Kidney (tissue), 14 donors: ENCODE measurements around the gene OSTN. TPM values are rescaled to one million over a fixed set of nuclear protein-coding genes. Genes with fewer than 3 reads are reported as not detected.

ENCODE experiments used
- DNase-seq, 5 donors: peaks; one replicate each; pipeline ENCODE4 v3.0.0-alpha.2; 2013 to 2020
- FAIRE-seq: peaks from 2 replicates; lab custom pipeline; 2012; peaks lifted over from hg19 to GRCh38; lab: Jason Lieb, UNC
- H3K27ac ChIP-seq, 2 donors: one replicate each; pipeline ENCODE4 v1.7.0; 2013; ENCODE audit warnings: low read depth in 2 of 2, low read length in 2 of 2, inconsistent platforms in 1 of 2
- H3K27me3 ChIP-seq: one replicate; pipeline ENCODE4 v1.7.1; 2013; ENCODE audit warnings: low read length, inconsistent platforms; ENCODE audit not compliant: control insufficient read depth, insufficient read depth
- H3K36me3 ChIP-seq, 3 donors: one replicate each; pipeline versions ENCODE4 v1.7.0 to v1.7.1; 2013; ENCODE audit warnings: low read length in 3 of 3, control low read depth in 1 of 3, inconsistent platforms in 1 of 3; ENCODE audit not compliant: insufficient read depth in 3 of 3, control insufficient read depth in 2 of 3
- H3K4me1 ChIP-seq, 3 donors: one replicate each; pipeline versions ENCODE4 v1.7.0 to v1.7.1; 2013; ENCODE audit warnings: low read length in 3 of 3, inconsistent platforms in 1 of 3, low read depth in 1 of 3; ENCODE audit not compliant: control insufficient read depth in 2 of 3, insufficient read depth in 2 of 3
- H3K4me3 ChIP-seq, 3 donors: one replicate each; pipeline versions ENCODE4 v1.7.0 to v1.8.1; 2013; ENCODE audit warnings: low read length in 3 of 3, control low read depth in 1 of 3, inconsistent platforms in 1 of 3
- H3K9ac ChIP-seq, 3 donors: one replicate each; pipeline versions ENCODE4 v1.7.0 to v1.7.1; 2013; ENCODE audit warnings: low read length in 3 of 3, control low read depth in 1 of 3, inconsistent platforms in 1 of 3
- H3K9me3 ChIP-seq, 3 donors: one replicate each; pipeline versions ENCODE4 v1.7.0 to v1.7.1; 2013; ENCODE audit warnings: low read length in 3 of 3, control low read depth in 1 of 3, inconsistent platforms in 1 of 3; ENCODE audit not compliant: control insufficient read depth in 2 of 3, insufficient read depth in 1 of 3
- CTCF ChIP-seq: IDR thresholded peaks from 3 replicates; pipeline ENCODE4 v1.5.1; 2012; ENCODE audit warnings: mild to moderate bottlenecking, moderate library complexity, borderline replicate concordance; ENCODE audit not compliant: insufficient read depth; ENCODE audit errors: extremely low read depth
- intact Hi-C: fragments of 100-400 bp; cut with DNase I; formaldehyde crosslinking; loops from one replicate; pipeline ENCODE4 v1.11.1; 2022
- polyA plus RNA-seq: library from polyadenylated mRNA; stranded (reverse); fragments of 350-450 nt; fragmentation: Illumina TruSeq; extraction: RNeasy Lipid Tissue Mini Kit (QIAGEN cat#74804); gene quantifications from one replicate; pipeline ENCODE4 v1.2.3, GENCODE V29; 2014; ENCODE audit warnings: low read depth, low replicate concordance; ENCODE audit not compliant: insufficient read depth
- total RNA-seq: library from RNA; stranded (reverse); fragmentation: NEBNext Ultra II Directional; extraction: Animal tissue kit (Norgen Biotek cat#: 25700); gene quantifications from one replicate; pipeline ENCODE4 v1.2.1, GENCODE V29; 2021
- donor health status: control.
- donor health status: control.
- donor health status: control.
- donor health status: control.
- donor health status: control.
- donor health status: DM: yes; HTN: yes; CAD: no.
- donor health status: Normal renal cell carcinoma (clear cell type).

The OSTN gene
- total and polyA plus RNA-seq, 2 donors from 2014 or later: not detected

GRCh38 chr3:191290311-191291025, 91.4 kb downstream of the OSTN start:
- TF ChIP-seq CTCF: no peak
- intact Hi-C loops: no loop called here
- no peaks in the 10 kb centered on the region for H3K9me3 ChIP-seq
- H3K27ac ChIP-seq: peak overlapping the region in 1 of 2 donors; percentile 23
- H3K36me3 ChIP-seq: no peaks in the 10 kb centered on the region
- H3K27me3 ChIP-seq: no peaks in the 10 kb centered on the region
- H3K4me3 ChIP-seq: no peak overlapping the region
- no peaks in the 10 kb centered on the region for H3K4me1 ChIP-seq
- no peak for DNase-seq
- FAIRE-seq: no peak
- H3K9ac ChIP-seq: no peak overlapping the region

- no peaks in the 10 kb centered on the region for H3K36me3 ChIP-seq
- H3K4me3 ChIP-seq: no peak overlapping the region
- no peak overlapping the region for H3K9ac ChIP-seq
- H3K4me1 ChIP-seq: no peaks in the 10 kb centered on the region
- no peak overlapping the region for H3K27ac ChIP-seq
- peak; percentile 45 for FAIRE-seq
- H3K27me3 ChIP-seq: no peaks in the 10 kb centered on the region
- DNase-seq: no peak
- intact Hi-C loops: no loop called here
- no peaks in the 10 kb centered on the region for H3K9me3 ChIP-seq
- no peak for TF ChIP-seq CTCF
Observed at GRCh38 chr3:191292243-191293015, 93.4 kb downstream of the OSTN start.

- no peaks in the 10 kb centered on the region for H3K4me1 ChIP-seq
- H3K27me3 ChIP-seq: no peaks in the 10 kb centered on the region
- DNase-seq (no peak), FAIRE-seq (no peak)
- H3K27ac ChIP-seq: no peak overlapping the region
- no peaks in the 10 kb centered on the region for H3K36me3 ChIP-seq
- intact Hi-C loops: no loop called here
- no peaks in the 10 kb centered on the region for H3K9me3 ChIP-seq
- no peak overlapping the region for H3K9ac ChIP-seq
- TF ChIP-seq CTCF: no peak
- no peak overlapping the region for H3K4me3 ChIP-seq
Observed at GRCh38 chr3:191294291-191294690, 95.2 kb downstream of the OSTN start.
